ENCODE data around the gene MEIKIN.

DNA sequence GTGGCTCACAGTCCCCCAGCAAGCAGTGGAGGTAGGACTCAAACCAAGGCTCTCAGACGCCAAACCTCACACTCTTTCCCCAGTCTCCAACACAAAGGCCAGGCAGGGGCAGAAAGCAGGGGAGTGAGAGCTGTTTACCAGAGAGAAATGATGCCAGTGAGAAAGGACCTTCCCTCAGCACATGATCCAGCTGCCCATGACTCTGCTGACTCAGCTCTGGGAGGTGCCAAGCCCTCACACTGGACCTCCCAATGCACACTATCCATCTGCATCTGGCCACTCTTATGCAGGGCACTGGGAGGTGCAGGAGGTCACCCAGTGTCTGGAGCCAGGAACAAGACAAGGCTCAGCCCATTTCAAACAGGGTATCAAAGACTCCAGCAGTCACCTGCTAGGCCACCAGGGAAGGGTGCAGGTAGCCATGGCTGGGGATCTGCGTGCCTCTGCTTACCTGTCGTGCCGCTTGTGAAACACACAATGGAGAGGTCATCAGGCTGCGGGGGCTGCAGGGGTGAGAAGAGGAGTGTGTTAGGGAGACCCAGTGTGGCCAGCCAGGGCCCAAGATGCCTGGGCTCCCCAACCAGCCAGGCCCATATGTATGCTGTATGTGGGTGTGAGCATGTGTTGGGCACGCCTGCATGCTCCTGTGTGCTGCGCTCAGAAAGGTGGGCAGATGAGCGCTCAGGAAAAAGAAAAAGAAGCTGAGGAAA lies 39.6 kb upstream of the MEIKIN start:
- TF ChIP-seq, protein P1, sequence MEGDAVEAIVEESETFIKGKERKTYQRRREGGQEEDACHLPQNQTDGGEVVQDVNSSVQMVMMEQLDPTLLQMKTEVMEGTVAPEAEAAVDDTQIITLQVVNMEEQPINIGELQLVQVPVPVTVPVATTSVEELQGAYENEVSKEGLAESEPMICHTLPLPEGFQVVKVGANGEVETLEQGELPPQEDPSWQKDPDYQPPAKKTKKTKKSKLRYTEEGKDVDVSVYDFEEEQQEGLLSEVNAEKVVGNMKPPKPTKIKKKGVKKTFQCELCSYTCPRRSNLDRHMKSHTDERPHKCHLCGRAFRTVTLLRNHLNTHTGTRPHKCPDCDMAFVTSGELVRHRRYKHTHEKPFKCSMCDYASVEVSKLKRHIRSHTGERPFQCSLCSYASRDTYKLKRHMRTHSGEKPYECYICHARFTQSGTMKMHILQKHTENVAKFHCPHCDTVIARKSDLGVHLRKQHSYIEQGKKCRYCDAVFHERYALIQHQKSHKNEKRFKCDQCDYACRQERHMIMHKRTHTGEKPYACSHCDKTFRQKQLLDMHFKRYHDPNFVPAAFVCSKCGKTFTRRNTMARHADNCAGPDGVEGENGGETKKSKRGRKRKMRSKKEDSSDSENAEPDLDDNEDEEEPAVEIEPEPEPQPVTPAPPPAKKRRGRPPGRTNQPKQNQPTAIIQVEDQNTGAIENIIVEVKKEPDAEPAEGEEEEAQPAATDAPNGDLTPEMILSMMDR (IDR thresholded peaks at IDR 0.05; ENCODE audit: borderline replicate concordance, extremely low read depth, low read length, poor library complexity, severe bottlenecking) = no peak
- TF ChIP-seq EZH2 (IDR thresholded peaks at IDR 0.05; ENCODE audit: borderline replicate concordance, low read depth, low read length, severe bottlenecking) = no peak

Measured in DND-41 (cell line).